WTC11 (cell line): ENCODE data around the gene MCF2L2. TPM values are rescaled to one million over a fixed set of nuclear protein-coding genes. Genes with fewer than 3 reads are reported as not detected.

Experiments
- ATAC-seq: fragments of 200-7000 bp; cut with Tn5 transposase; 2 replicates; pipeline ENCODE4 v1.10.0; 2021; ENCODE audit warnings: mild to moderate bottlenecking, moderate library complexity
- CTCF ChIA-PET: fragments of 300-600 bp; sonication (Branson Sonifier 250); formaldehyde crosslinking; loops from one replicate; lab custom pipeline; 2021; ENCODE audit warnings: antibody characterized with exemption; lab: Charles Lee
- POLR2A ChIA-PET: fragments of 350-600 bp; sonication (Branson Sonifier 250); formaldehyde crosslinking; loops from one replicate; lab custom pipeline; 2021; ENCODE audit warnings: antibody characterized with exemption; lab: Charles Lee
- DNase-seq: peaks from one replicate; pipeline ENCODE4 v3.0.0; 2021; ENCODE audit warnings: low spot score
- H3K27ac Mint-ChIP-seq: 2 replicates; pipeline ENCODE4 v1.8.0; 2021; ENCODE audit warnings: mixed read lengths
- H3K27me3 Mint-ChIP-seq: 2 replicates; pipeline ENCODE4 v1.8.0; 2021; ENCODE audit warnings: low read depth, mild to moderate bottlenecking, moderate library complexity, mixed read lengths
- H3K36me3 Mint-ChIP-seq: 2 replicates; pipeline ENCODE4 v1.8.0; 2021; ENCODE audit warnings: mixed read lengths
- H3K4me1 Mint-ChIP-seq: 2 replicates; pipeline ENCODE4 v1.8.0; 2022; ENCODE audit warnings: mixed read lengths
- H3K4me3 Mint-ChIP-seq: 2 replicates; pipeline ENCODE4 v1.8.0; 2021; ENCODE audit warnings: mild to moderate bottlenecking, moderate library complexity, mixed read lengths
- H3K9me3 Mint-ChIP-seq: 2 replicates; pipeline ENCODE4 v1.8.0; 2021; ENCODE audit warnings: mixed read lengths
- AR ChIP-seq: fragments of 250-450 bp; sonication (Bioruptor Pico); IDR thresholded peaks from 2 replicates; pipeline ENCODE4 v1.9.0; 2021; ENCODE audit warnings: mild to moderate bottlenecking
- ATF1 ChIP-seq: sonication (generic); formaldehyde crosslinking; IDR thresholded peaks from 2 replicates; pipeline ENCODE4 v1.8.1; 2023; ENCODE audit warnings: mild to moderate bottlenecking, moderate library complexity, missing genetic modification reagents
- ATF2 ChIP-seq: sonication (generic); formaldehyde crosslinking; IDR thresholded peaks from 2 replicates; pipeline ENCODE4 v1.8.1; 2022; ENCODE audit warnings: low read depth, missing genetic modification reagents, borderline replicate concordance
- E2F1 ChIP-seq: sonication (generic); formaldehyde crosslinking; IDR thresholded peaks from 2 replicates; pipeline ENCODE4 v1.8.0; 2022; ENCODE audit warnings: mild to moderate bottlenecking, missing genetic modification reagents
- ELF4 ChIP-seq: sonication (generic); formaldehyde crosslinking; IDR thresholded peaks from 2 replicates; pipeline ENCODE4 v1.8.1; 2022; ENCODE audit warnings: low read depth, mild to moderate bottlenecking, moderate library complexity, missing genetic modification reagents
- ESRRA ChIP-seq: sonication (generic); formaldehyde crosslinking; IDR thresholded peaks from 2 replicates; pipeline ENCODE4 v1.8.1; 2022; ENCODE audit warnings: mild to moderate bottlenecking, missing genetic modification reagents, borderline replicate concordance
- FOXJ3 ChIP-seq: sonication (generic); formaldehyde crosslinking; IDR thresholded peaks from 2 replicates; pipeline ENCODE4 v1.9.0; 2021; ENCODE audit warnings: missing genetic modification reagents, mild to moderate bottlenecking, borderline replicate concordance
- GABPB1 ChIP-seq: sonication (generic); formaldehyde crosslinking; IDR thresholded peaks from 2 replicates; pipeline ENCODE4 v1.8.1; 2023; ENCODE audit warnings: mild to moderate bottlenecking, missing genetic modification reagents
- HMGA2 ChIP-seq: fragments of 250-450 bp; sonication (Bioruptor Pico); IDR thresholded peaks from 2 replicates; pipeline ENCODE4 v1.4.0; 2021; ENCODE audit warnings: mild to moderate bottlenecking, moderate library complexity
- IRF1 ChIP-seq: sonication (generic); formaldehyde crosslinking; IDR thresholded peaks from 2 replicates; pipeline ENCODE4 v1.8.0; 2023; ENCODE audit warnings: missing genetic modification reagents
- JAZF1 ChIP-seq: fragments of 250-450 bp; sonication (Bioruptor Pico); IDR thresholded peaks from 2 replicates; pipeline ENCODE4 v1.9.0; 2021; ENCODE audit warnings: moderate library complexity, mild to moderate bottlenecking, inconsistent platforms
- MXD4 ChIP-seq: fragments of 250-450 bp; sonication (Bioruptor Pico); IDR thresholded peaks from 2 replicates; pipeline ENCODE4 v1.8.0; 2021; ENCODE audit warnings: mild to moderate bottlenecking, moderate library complexity, borderline replicate concordance
- NR2C2 ChIP-seq: sonication (generic); formaldehyde crosslinking; IDR thresholded peaks from 2 replicates; pipeline ENCODE4 v1.8.0; 2022; ENCODE audit warnings: mild to moderate bottlenecking, missing genetic modification reagents
- OVOL2 ChIP-seq: fragments of 250-450 bp; sonication (Bioruptor Pico); IDR thresholded peaks from 2 replicates; pipeline ENCODE4 v1.9.0; 2021; ENCODE audit warnings: mild to moderate bottlenecking, borderline replicate concordance
- SMAD3 ChIP-seq: sonication (generic); formaldehyde crosslinking; IDR thresholded peaks from 2 replicates; pipeline ENCODE4 v1.8.0; 2022; ENCODE audit warnings: missing genetic modification reagents, mild to moderate bottlenecking, borderline replicate concordance
- SP1 ChIP-seq: sonication (generic); formaldehyde crosslinking; conservative IDR thresholded peaks from 2 replicates; pipeline ENCODE4 v1.8.1; 2022; ENCODE audit warnings: missing genetic modification reagents
- TP53 ChIP-seq: sonication (generic); formaldehyde crosslinking; IDR thresholded peaks from 2 replicates; pipeline ENCODE4 v1.8.1; 2023; ENCODE audit warnings: mild to moderate bottlenecking, missing genetic modification reagents
- ZBTB21 ChIP-seq: sonication (generic); formaldehyde crosslinking; IDR thresholded peaks from 2 replicates; pipeline ENCODE4 v1.8.1; 2023; ENCODE audit warnings: mild to moderate bottlenecking, missing genetic modification reagents, borderline replicate concordance
- ZBTB43 ChIP-seq: sonication (generic); formaldehyde crosslinking; IDR thresholded peaks from 2 replicates; pipeline ENCODE4 v1.8.1; 2023; ENCODE audit warnings: mild to moderate bottlenecking, missing genetic modification reagents
- ZNF232 ChIP-seq: sonication (generic); formaldehyde crosslinking; IDR thresholded peaks from 2 replicates; pipeline ENCODE4 v1.8.0; 2022; ENCODE audit warnings: mild to moderate bottlenecking, missing genetic modification reagents
- ZNF532 ChIP-seq: fragments of 250-450 bp; sonication (Bioruptor Pico); IDR thresholded peaks from 2 replicates; pipeline ENCODE4 v1.9.0; 2021; ENCODE audit warnings: mild to moderate bottlenecking, borderline replicate concordance
- total RNA-seq: library from RNA; stranded (reverse); gene quantifications from 3 replicates; pipeline ENCODE4 v1.2.3, GENCODE V29; 2021

The MCF2L2 gene
- total RNA-seq, 1 experiment from 2014 or later: 7.5 TPM

- TF ChIP-seq ATF2 (CRISPR knock-in tag): no peak
- TF ChIP-seq ELF4 (CRISPR knock-in tag): no peak
- no peak for TF ChIP-seq ESRRA (CRISPR knock-in tag)
- TF ChIP-seq JAZF1: no peak
- TF ChIP-seq MXD4 (CRISPR knock-in tag): no peak
- TF ChIP-seq OVOL2 (CRISPR knock-in tag): no peak
- TF ChIP-seq SMAD3 (CRISPR knock-in tag): no peak
- no peak for TF ChIP-seq ZBTB43
- TF ChIP-seq GABPB1 (CRISPR knock-in tag): no peak
- TF ChIP-seq IRF1 (CRISPR knock-in tag): no peak
- no peak for TF ChIP-seq ZBTB21 (CRISPR knock-in tag)
- no peak for TF ChIP-seq NR2C2 (CRISPR knock-in tag)
- no peak for TF ChIP-seq ZNF532 (CRISPR knock-in tag)
- TF ChIP-seq AR (CRISPR knock-in tag): no peak
- TF ChIP-seq, all 79 proteins: peak for 0
- no peak for ATAC-seq
Measured at GRCh38 chr3:183369627-183370026, 58.8 kb downstream of the MCF2L2 start.

GRCh38 chr3:183369117-183369516 lies 59.3 kb downstream of the MCF2L2 start:
- POLR2A ChIA-PET: no interaction called here
- H3K4me3 Mint-ChIP-seq: no peak overlapping the region
- ATAC-seq (no peak), DNase-seq (no peak)
- H3K36me3 Mint-ChIP-seq: no peaks in the 10 kb centered on the region
- no peaks in the 10 kb centered on the region for H3K27me3 Mint-ChIP-seq
- no peak overlapping the region for H3K27ac Mint-ChIP-seq
- H3K9me3 Mint-ChIP-seq: no peaks in the 10 kb centered on the region
- CTCF ChIA-PET: interaction anchor here (1.0 to 1.4 kb wide), 2 partner anchors 13 to 184 kb away, joined by 3 to 6 read pairs; no protein-coding TSS in a partner anchor
- H3K4me1 Mint-ChIP-seq: no peaks in the 10 kb centered on the region
- TF ChIP-seq E2F1 (CRISPR knock-in tag) (no peak), HMGA2 (no peak), ZNF232 (CRISPR knock-in tag) (no peak), TP53 (CRISPR knock-in tag) (no peak), ATF2 (CRISPR knock-in tag) (no peak), FOXJ3 (CRISPR knock-in tag) (no peak), SMAD3 (CRISPR knock-in tag) (no peak), ATF1 (CRISPR knock-in tag) (no peak), SP1 (no peak)

More at GRCh38 chr3:183369627-183370026, 58.8 kb downstream of the MCF2L2 start:
- ChIA-PET POLR2A (no interaction called here), CTCF (interaction anchor here (0.9 to 1.4 kb wide), 3 partner anchors 13 to 219 kb away, joined by 3 to 6 read pairs (median 4); no protein-coding TSS in a partner anchor)
- Mint-ChIP-seq H3K4me1 (no peaks in the 10 kb centered on the region), H3K9me3 (no peaks in the 10 kb centered on the region), H3K27ac (no peak overlapping the region), H3K36me3 (no peaks in the 10 kb centered on the region), H3K27me3 (no peaks in the 10 kb centered on the region), H3K4me3 (no peak overlapping the region)
- no peak for DNase-seq
